Adrenal gland (tissue), 12 donors: ENCODE measurements around the gene STK35. TPM values are rescaled to one million over a fixed set of nuclear protein-coding genes. Genes with fewer than 3 reads are reported as not detected.

ENCODE experiments used
- DNase-seq, 7 donors: peaks; one replicate each; pipeline ENCODE4 v3.0.0-alpha.2; 2019 to 2020
- H3K27ac ChIP-seq, 5 donors: fragments of 200-600 bp; sonication (generic) in 4 of 5; 1 replicate in 3 of 5; 2 replicates in 2 of 5; pipeline versions ENCODE4 v1.5.1 to v1.8.0; 2016 to 2020; ENCODE audit warnings: mild to moderate bottlenecking in 1 of 5
- H3K27me3 ChIP-seq: fragments of 200-600 bp; 2 replicates; pipeline ENCODE4 v1.8.0; 2021
- H3K36me3 ChIP-seq, 2 donors: fragments of 200-600 bp; replicated peaks in 1 of 2; 1 replicate in 1 of 2; 2 replicates in 1 of 2; pipeline versions ENCODE4 v1.5.1 to v1.8.0; 2018 to 2022
- H3K4me1 ChIP-seq, 2 donors: fragments of 200-600 bp; replicated peaks in 1 of 2; 1 replicate in 1 of 2; 2 replicates in 1 of 2; pipeline versions ENCODE4 v1.5.1 to v1.8.0; 2018 to 2021
- H3K4me3 ChIP-seq, 4 donors: fragments of 200-600 bp; sonication (generic) in 3 of 4; one replicate each; pipeline ENCODE4 v1.5.1; 2016 to 2018
- H3K9me3 ChIP-seq, 3 donors: fragments of 200-600 bp; sonication (generic) in 1 of 3; replicated peaks in 1 of 3; 1 replicate in 2 of 3; 2 replicates in 1 of 3; pipeline versions ENCODE4 v1.5.1 to v1.8.0; 2016 to 2021
- POLR2A ChIP-seq, 2 donors: fragments of 450-650 bp; IDR thresholded peaks; one replicate each; pipeline ENCODE4 v1.6.1; 2017; ENCODE audit warnings: antibody characterized with exemption in 2 of 2, mild to moderate bottlenecking in 2 of 2, moderate library complexity in 1 of 2
- WGBS, 4 donors: extraction: QIAGEN DNeasy Blood & Tissue Kit in 2 of 4; methylation state at CpG; one replicate each; pipeline versions ENCODE4 v1.1.5 to v1.1.7; 2013 to 2017; 5-methylcytosine and 5-hydroxymethylcytosine counted together
- intact Hi-C, 2 donors: fragments of 100-400 bp; cut with DNase I; formaldehyde crosslinking; loops; one replicate each; pipeline versions ENCODE4 v1.14.1 to v1.15.0; 2022 to 2023
- polyA plus RNA-seq, 3 donors: library from polyadenylated mRNA; stranded (reverse); fragments of 200-250 nt in 2 of 3; fragments of 350-450 nt in 1 of 3; fragmentation: Illumina TruSeq in 1 of 3; extraction: RNeasy Lipid Tissue Mini Kit (QIAGEN cat#74804) in 1 of 3; gene quantifications; one replicate each; pipeline ENCODE4 v1.2.3, GENCODE V29; 2013 to 2014
- total RNA-seq, 9 donors: library from RNA; depleted of rRNA in 4 of 9; stranded (reverse); fragments of >200 nt in 4 of 9; fragments of 120-200 nt in 1 of 9; fragmentation: NEBNext Ultra II Directional in 1 of 9; extraction: Animal tissue kit (Norgen Biotek cat#: 25700) in 1 of 9; gene quantifications; one replicate each; pipeline versions ENCODE4 v1.1.0 to v1.2.4, GENCODE V29; 2013 to 2023
- TF ChIP-seq, protein P1 (sequence below), 6 experiments: fragments of 450-650 bp in 4 of 6; fragments of 200-600 bp in 2 of 6; sonication (generic) in 1 of 6; IDR thresholded peaks; 1 replicate in 5 of 6; 2 replicates in 1 of 6; pipeline versions ENCODE4 v1.5.1 to v1.8.0; 2016 to 2021; ENCODE audit warnings: antibody characterized with exemption in 6 of 6, mild to moderate bottlenecking in 2 of 6, moderate library complexity in 1 of 6
- donor health status: healthy with polysubstance abuse.
- donor health status: Bipolar disorder and iron deficiency.
- donor health status: DM: yes; HTN: yes; CAD: no.
- donor health status: DM: no; HTN: no; CAD: no.
- donor health status: DM: no; HTN: no; CAD: no.
- donor health status: DM: yes; HTN: yes; CAD: no.

STK35 gene
- total and polyA plus RNA-seq, 12 donors = 7.2 to 32.8 (median 20.9) TPM

DNA sequence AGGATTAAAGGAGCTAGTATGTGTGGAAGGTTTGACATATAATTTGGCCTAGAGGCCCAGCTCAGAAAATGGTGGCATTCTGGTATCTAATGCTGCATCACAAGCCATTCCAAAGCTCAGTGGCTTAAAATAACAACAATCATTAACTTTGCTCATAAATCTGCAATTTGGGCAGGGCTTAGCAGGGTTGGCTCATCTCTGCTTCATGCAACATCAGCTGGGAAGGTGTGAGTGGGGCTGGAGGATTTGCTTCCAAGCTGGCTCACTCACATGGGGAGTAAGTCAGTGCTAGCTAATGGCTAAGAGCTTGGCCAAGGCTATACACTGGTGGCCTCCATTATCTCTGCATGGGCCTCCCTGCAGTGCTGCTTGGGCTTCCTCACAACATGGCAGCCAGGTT lies 48.0 kb upstream of the STK35 start:
- H3K27ac ChIP-seq = no peak overlapping the region
- intact Hi-C loops = no loop called here
- peaks cover 0 to 4% (median 0%) of the 10 kb centered on the region in 3 donors for H3K9me3 ChIP-seq
- H3K4me1 ChIP-seq = no peaks in the 10 kb centered on the region
- no peak overlapping the region for H3K4me3 ChIP-seq
- DNase-seq = no peak
- peaks cover 3% of the 10 kb centered on the region for H3K27me3 ChIP-seq
- TF ChIP-seq POLR2A (IDR thresholded peaks at IDR 0.05) = no peak
- TF ChIP-seq, protein P1, sequence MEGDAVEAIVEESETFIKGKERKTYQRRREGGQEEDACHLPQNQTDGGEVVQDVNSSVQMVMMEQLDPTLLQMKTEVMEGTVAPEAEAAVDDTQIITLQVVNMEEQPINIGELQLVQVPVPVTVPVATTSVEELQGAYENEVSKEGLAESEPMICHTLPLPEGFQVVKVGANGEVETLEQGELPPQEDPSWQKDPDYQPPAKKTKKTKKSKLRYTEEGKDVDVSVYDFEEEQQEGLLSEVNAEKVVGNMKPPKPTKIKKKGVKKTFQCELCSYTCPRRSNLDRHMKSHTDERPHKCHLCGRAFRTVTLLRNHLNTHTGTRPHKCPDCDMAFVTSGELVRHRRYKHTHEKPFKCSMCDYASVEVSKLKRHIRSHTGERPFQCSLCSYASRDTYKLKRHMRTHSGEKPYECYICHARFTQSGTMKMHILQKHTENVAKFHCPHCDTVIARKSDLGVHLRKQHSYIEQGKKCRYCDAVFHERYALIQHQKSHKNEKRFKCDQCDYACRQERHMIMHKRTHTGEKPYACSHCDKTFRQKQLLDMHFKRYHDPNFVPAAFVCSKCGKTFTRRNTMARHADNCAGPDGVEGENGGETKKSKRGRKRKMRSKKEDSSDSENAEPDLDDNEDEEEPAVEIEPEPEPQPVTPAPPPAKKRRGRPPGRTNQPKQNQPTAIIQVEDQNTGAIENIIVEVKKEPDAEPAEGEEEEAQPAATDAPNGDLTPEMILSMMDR (IDR thresholded peaks at IDR 0.05) = no peak
- no peaks in the 10 kb centered on the region for H3K36me3 ChIP-seq

DNA sequence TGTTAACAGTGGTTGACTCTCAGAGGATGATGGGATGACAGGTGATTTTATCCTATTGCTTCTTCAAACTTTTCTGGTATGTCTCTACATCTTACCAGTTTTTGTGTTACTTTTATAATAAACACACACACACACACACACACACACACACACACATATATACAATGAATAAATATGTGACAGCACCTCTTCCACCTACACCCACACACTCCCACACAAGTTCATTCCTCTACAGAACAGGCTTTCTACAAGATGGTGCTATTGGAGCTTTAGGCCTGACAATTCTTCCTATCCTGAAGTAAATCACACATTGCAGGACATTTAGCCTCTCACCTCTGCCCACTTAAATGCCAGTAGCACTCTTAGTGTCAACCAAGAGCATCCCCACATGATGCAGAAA lies 46.7 kb upstream of the STK35 start:
- DNase-seq = no peak
- intact Hi-C loops = no loop called here
- no peak overlapping the region for H3K27ac ChIP-seq

DNA sequence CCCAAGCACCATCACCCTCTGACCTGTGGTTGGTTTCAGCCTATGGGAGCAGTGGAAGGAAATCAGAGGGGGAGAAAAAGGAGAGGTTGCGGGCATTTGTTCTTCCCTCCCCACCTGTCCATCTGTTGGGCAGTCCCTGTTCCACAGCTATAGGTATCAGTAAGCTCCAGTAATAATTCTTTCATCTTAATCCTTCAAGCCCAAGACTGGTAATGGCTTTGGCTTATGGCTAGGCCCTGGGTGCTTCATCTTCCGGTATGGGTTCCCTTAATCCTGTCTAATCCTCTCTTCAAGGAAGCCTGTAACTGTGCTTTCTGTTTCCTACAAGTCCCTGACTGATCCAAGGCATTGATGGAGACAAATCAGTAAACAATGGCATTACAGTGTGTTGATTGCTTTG lies 42.2 kb upstream of the STK35 start:
- Histone ChIP-seq H3K27me3 (peaks cover 3% of the 10 kb centered on the region), H3K27ac (no peak overlapping the region), H3K36me3 (no peaks in the 10 kb centered on the region), H3K4me3 (no peak overlapping the region), H3K9me3 (peaks cover 0 to 5% (median 0%) of the 10 kb centered on the region in 3 donors), H3K4me1 (no peaks in the 10 kb centered on the region)
- intact Hi-C loops = no loop called here
- WGBS, 4 donors = 83 to 95% (median 88%) methylated on average over 2 of the region's 2 CpGs
- TF ChIP-seq POLR2A (IDR thresholded peaks at IDR 0.05) = no peak
- TF ChIP-seq, protein P1 (IDR thresholded peaks at IDR 0.05) = no peak
- DNase-seq = no peak

More for the DNA sequence above, 46.7 kb upstream of the STK35 start:
- TF ChIP-seq POLR2A (IDR thresholded peaks at IDR 0.05) = no peak
- TF ChIP-seq, protein P1 (IDR thresholded peaks at IDR 0.05) = no peak
- H3K9me3 ChIP-seq = peaks cover 0 to 5% (median 0%) of the 10 kb centered on the region in 3 donors
- no peaks in the 10 kb centered on the region for H3K4me1 ChIP-seq
- H3K4me3 ChIP-seq = no peak overlapping the region
- peaks cover 3% of the 10 kb centered on the region for H3K27me3 ChIP-seq
- H3K36me3 ChIP-seq = no peaks in the 10 kb centered on the region

DNA sequence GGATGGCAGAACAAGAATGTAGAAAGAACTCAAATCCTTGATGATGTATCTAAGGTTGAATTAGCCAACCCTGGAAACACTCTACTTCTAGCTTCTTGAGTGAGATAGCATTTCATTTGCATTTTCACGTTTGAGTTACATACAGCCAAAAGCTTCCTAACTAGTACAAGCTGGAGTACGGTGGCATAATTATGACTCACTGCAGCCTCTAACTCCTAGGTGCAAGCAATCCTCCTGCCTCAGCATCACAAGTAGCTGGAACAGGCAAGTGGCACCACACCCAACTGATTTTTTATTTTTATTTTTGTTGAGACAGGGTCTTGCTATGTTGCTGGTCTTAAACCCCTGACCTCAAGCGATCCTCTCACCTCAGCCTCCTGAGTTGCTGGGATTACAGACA lies 36.5 kb upstream of the STK35 start:
- no peak for TF ChIP-seq POLR2A (IDR thresholded peaks at IDR 0.05)
- DNase-seq = no peak
- Histone ChIP-seq H3K27ac (no peak overlapping the region), H3K9me3 (no peaks in the 10 kb centered on the region), H3K36me3 (no peaks in the 10 kb centered on the region), H3K4me1 (no peaks in the 10 kb centered on the region), H3K27me3 (peaks cover 21% of the 10 kb centered on the region), H3K4me3 (no peak overlapping the region)
- intact Hi-C loops = no loop called here
- WGBS, 4 donors = 53 to 64% (median 60%) methylated on average over 3 of the region's 3 CpGs

DNA sequence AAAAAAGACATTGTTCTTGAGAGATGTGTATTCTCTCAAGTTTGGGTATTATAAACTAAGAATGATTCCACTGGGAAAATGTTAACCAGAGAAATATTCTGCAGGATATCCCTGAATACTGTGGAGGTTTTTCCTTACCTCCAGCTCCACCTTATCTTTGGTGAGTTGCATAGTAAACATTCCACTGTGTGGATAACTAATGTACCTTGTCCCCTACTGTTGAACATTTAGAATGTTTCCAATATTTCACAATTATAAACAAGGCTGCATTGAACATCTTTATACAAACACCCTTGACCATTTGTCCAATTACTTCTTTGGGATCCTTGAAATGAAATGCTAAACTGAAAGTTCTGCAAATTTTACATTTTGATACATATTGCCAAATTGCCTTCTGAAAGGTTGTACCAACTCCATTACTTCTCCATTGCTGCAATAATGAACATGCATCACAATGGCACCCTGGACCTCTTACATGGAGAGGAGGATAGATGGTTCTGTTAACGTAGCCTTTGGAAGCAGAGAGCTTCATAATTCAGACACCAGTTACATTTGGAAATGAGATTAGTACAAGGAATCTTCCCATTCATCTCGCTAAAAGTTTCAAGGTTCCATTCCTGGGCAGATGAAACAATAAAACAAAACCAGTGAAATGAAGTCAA lies 35.0 kb upstream of the STK35 start:
- H3K4me1 ChIP-seq = no peaks in the 10 kb centered on the region
- TF ChIP-seq, protein P1 (IDR thresholded peaks at IDR 0.05) = no peak
- TF ChIP-seq POLR2A (IDR thresholded peaks at IDR 0.05) = no peak
- 48 to 67% (median 60%) methylated on average over 2 of the region's 2 CpGs for WGBS, 4 donors
- intact Hi-C loops = no loop called here
- no peak overlapping the region for H3K4me3 ChIP-seq
- H3K27me3 ChIP-seq = peaks cover 21% of the 10 kb centered on the region
- DNase-seq = no peak
- H3K27ac ChIP-seq = no peak overlapping the region
- H3K36me3 ChIP-seq = no peaks in the 10 kb centered on the region
- H3K9me3 ChIP-seq = no peaks in the 10 kb centered on the region
